DOHH2 (cell line): ENCODE data around the gene ZNRF2.

Source experiments
- EZH2phosphoT487 ChIP-seq: fragments of 200-600 bp; sonication (generic); IDR thresholded peaks from 2 replicates; pipeline ENCODE4 v1.6.1; 2017; ENCODE audit warnings: borderline replicate concordance, mild to moderate bottlenecking, antibody characterized with exemption, low read length, moderate library complexity, mixed read lengths
- TF ChIP-seq, protein P1 (sequence below): fragments of 200-600 bp; sonication (generic); IDR thresholded peaks from one replicate; pipeline ENCODE4 v1.5.1; 2014; ENCODE audit warnings: antibody characterized with exemption, mild to moderate bottlenecking, low read depth, low read length; ENCODE audit not compliant: poor library complexity, severe bottlenecking

DNA sequence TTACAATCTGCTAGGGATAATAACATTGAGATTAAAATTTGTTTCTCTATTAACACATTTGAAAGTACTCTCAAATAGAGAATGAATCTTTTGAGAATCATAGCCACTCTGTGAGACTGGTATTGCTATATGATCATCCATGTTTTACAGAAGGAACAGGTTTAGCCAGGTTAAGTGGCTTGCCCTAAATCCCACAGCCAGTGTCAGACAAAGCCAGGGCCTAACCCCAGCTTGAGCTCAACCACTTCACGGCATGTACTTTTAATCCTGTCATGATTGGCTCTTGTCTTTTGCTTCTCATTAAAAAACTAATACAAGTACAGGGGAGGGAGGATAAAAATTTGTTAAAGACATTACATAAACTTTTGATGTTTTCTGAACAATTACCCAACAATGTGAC lies 3.8 kb upstream of the ZNRF2 start:
- TF ChIP-seq, protein P1, sequence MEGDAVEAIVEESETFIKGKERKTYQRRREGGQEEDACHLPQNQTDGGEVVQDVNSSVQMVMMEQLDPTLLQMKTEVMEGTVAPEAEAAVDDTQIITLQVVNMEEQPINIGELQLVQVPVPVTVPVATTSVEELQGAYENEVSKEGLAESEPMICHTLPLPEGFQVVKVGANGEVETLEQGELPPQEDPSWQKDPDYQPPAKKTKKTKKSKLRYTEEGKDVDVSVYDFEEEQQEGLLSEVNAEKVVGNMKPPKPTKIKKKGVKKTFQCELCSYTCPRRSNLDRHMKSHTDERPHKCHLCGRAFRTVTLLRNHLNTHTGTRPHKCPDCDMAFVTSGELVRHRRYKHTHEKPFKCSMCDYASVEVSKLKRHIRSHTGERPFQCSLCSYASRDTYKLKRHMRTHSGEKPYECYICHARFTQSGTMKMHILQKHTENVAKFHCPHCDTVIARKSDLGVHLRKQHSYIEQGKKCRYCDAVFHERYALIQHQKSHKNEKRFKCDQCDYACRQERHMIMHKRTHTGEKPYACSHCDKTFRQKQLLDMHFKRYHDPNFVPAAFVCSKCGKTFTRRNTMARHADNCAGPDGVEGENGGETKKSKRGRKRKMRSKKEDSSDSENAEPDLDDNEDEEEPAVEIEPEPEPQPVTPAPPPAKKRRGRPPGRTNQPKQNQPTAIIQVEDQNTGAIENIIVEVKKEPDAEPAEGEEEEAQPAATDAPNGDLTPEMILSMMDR, result no peak
- TF ChIP-seq EZH2phosphoT487, result no peak
